GM12878 (cell line): ENCODE measurements around the gene SRM. TPM values are rescaled to one million over a fixed set of nuclear protein-coding genes. Genes with fewer than 3 reads are reported as not detected.

Source experiments
- ATAC-seq: fragments of 200-7000 bp; cut with Tn5 transposase; 3 replicates; pipeline ENCODE4 v1.9.1; 2020; ENCODE audit warnings: mild to moderate bottlenecking, moderate library complexity
- BruUV-seq: library from RNA; stranded (reverse); fragments of 400-500 nt; replicated peaks from 2 replicates; lab custom pipeline; 2021; lab: Mats Ljungman, UMichigan
- CTCF ChIA-PET: fragments of 300-600 bp; sonication (Branson Sonifier 250); formaldehyde crosslinking; extraction: SDS; loops from one replicate; lab custom pipeline; 2021; ENCODE audit warnings: inconsistent platforms; lab: Yijun Ruan, JAX
- POLR2A ChIA-PET: fragments of 350-600 bp; formaldehyde crosslinking; extraction: SDS; loops from one replicate; lab custom pipeline; 2021; ENCODE audit warnings: inconsistent platforms; lab: Charles Lee
- RAD21 ChIA-PET: fragments of 300-600 bp; sonication (Branson Sonifier 250); formaldehyde crosslinking; loops from one replicate; lab custom pipeline; 2023; ENCODE audit warnings: antibody characterized with exemption; ENCODE audit not compliant: unreplicated experiment; lab: Charles Lee
- SMC1A ChIA-PET: fragments of 300-600 bp; sonication (Branson Sonifier 250); formaldehyde crosslinking; loops from one replicate; lab custom pipeline; 2023; ENCODE audit not compliant: unreplicated experiment, uncharacterized antibody; lab: Charles Lee
- DNase-seq: peaks from one replicate; pipeline ENCODE4 v3.0.0-alpha.2; 2011; ENCODE audit warnings: low read depth, low spot score
- FAIRE-seq: peaks from 3 replicates; lab custom pipeline; 2011; peaks lifted over from hg19 to GRCh38; lab: Jason Lieb, UNC
- H2AFZ ChIP-seq: 2 replicates; pipeline ENCODE4 v1.6.0; 2011; ENCODE audit warnings: low read depth, low read length, control low read depth; ENCODE audit not compliant: control insufficient read depth
- H3K27ac ChIP-seq: 2 replicates; pipeline ENCODE4 v1.5.1; 2011; ENCODE audit warnings: control low read depth; ENCODE audit not compliant: control insufficient read depth, insufficient read depth
- H3K27me3 ChIP-seq, 2 experiments: replicated peaks in 1 of 2; 2 replicates each; pipeline versions ENCODE4 v1.6.0 to v1.6.1; 2011; ENCODE audit warnings: low read length in 1 of 2; ENCODE audit not compliant: control insufficient read depth in 2 of 2, insufficient read depth in 2 of 2
- H3K36me3 ChIP-seq, 2 experiments: 2 replicates each; pipeline ENCODE4 v1.5.1; 2011; ENCODE audit warnings: low read length in 1 of 2; ENCODE audit not compliant: control insufficient read depth in 2 of 2, insufficient read depth in 2 of 2
- H3K4me1 ChIP-seq: 2 replicates; pipeline ENCODE4 v1.6.1; 2011; ENCODE audit warnings: mild to moderate bottlenecking, low read length, moderate library complexity, mixed read lengths; ENCODE audit not compliant: control insufficient read depth, insufficient read depth
- H3K4me2 ChIP-seq: 2 replicates; pipeline ENCODE4 v1.6.0; 2011; ENCODE audit warnings: control low read depth; ENCODE audit not compliant: control insufficient read depth, insufficient read depth
- H3K4me3 ChIP-seq: fragments of 200-600 bp; sonication (generic); 2 replicates; pipeline ENCODE4 v1.5.1; 2016
- H3K79me2 ChIP-seq: 2 replicates; pipeline ENCODE4 v1.6.0; 2011; ENCODE audit warnings: low read length; ENCODE audit not compliant: control insufficient read depth, insufficient read depth
- H3K9ac ChIP-seq: 2 replicates; pipeline ENCODE4 v1.8.0; 2011; ENCODE audit warnings: low read length, control low read depth, mixed read lengths; ENCODE audit not compliant: control insufficient read depth, insufficient read depth
- H3K9me3 ChIP-seq: replicated peaks from 3 replicates; pipeline ENCODE4 v1.5.1; 2011; ENCODE audit warnings: mild to moderate bottlenecking, low read length; ENCODE audit not compliant: control insufficient read depth, insufficient read depth
- H4K20me1 ChIP-seq: 2 replicates; pipeline ENCODE4 v1.6.0; 2011; ENCODE audit not compliant: control insufficient read depth, insufficient read depth
- PML ChIP-seq: IDR thresholded peaks from 2 replicates; pipeline ENCODE4 v1.6.1; 2012; ENCODE audit warnings: low read length, inconsistent platforms
- POU2F2 ChIP-seq: IDR thresholded peaks from 3 replicates; pipeline ENCODE4 v1.6.1; 2011; ENCODE audit warnings: low read depth, mild to moderate bottlenecking, low read length, borderline replicate concordance
- RELB ChIP-seq: fragments of 450-650 bp; IDR thresholded peaks from 2 replicates; pipeline ENCODE4 v1.6.1; 2017; ENCODE audit warnings: low read depth, mild to moderate bottlenecking, moderate library complexity
- SKIL ChIP-seq: fragments of 450-650 bp; IDR thresholded peaks from 2 replicates; pipeline ENCODE4 v1.6.1; 2017; ENCODE audit warnings: mild to moderate bottlenecking, low read depth, inconsistent platforms; ENCODE audit not compliant: poor library complexity, severe bottlenecking
- SMARCA5 ChIP-seq: fragments of 450-650 bp; IDR thresholded peaks from 2 replicates; pipeline ENCODE4 v1.6.1; 2017; ENCODE audit warnings: mild to moderate bottlenecking
- SMC3 ChIP-seq: IDR thresholded peaks from 2 replicates; pipeline ENCODE4 v1.6.1; 2011; ENCODE audit warnings: low read length, improper control_type of control experiment, borderline replicate concordance
- SP1 ChIP-seq: IDR thresholded peaks from one replicate; pipeline ENCODE4 v1.6.1; 2011; ENCODE audit warnings: low read depth, low read length
- YY1 ChIP-seq: IDR thresholded peaks from 2 replicates; pipeline ENCODE4 v1.6.1; 2011; ENCODE audit warnings: low read depth, mild to moderate bottlenecking, low read length
- WGBS: methylation state at CpG from one replicate; pipeline ENCODE4 v1.1.6; 2016; ENCODE audit warnings: low lambda C conversion rate; ENCODE audit not compliant: insufficient replicate concordance, insufficient coverage; ENCODE audit errors: missing lambda C conversion rate; 5-methylcytosine and 5-hydroxymethylcytosine counted together
- in situ Hi-C: fragments of 300-500 bp; cut with MboI; formaldehyde crosslinking; loops from 9 replicates; pipeline ENCODE4 v1.14.3; 2018; ENCODE audit warnings: mixed read lengths
- intact Hi-C: fragments of 100-400 bp; cut with micrococcal nuclease; formaldehyde crosslinking; loops from one replicate; pipeline ENCODE4 v1.14.2; 2022; ENCODE audit not compliant: unreplicated experiment
- polyA plus RNA-seq, 11 experiments: library from polyadenylated mRNA; depleted of rRNA in 4 of 11; unstranded in 6 of 11; stranded (reverse) in 5 of 11; fragments of >200 nt; fragmentation: Nextera tagmentation in 4 of 11; fragmentation: Illumina TruSeq in 1 of 11; extraction: Ambion mirVana in 4 of 11; extraction: Trizol in 1 of 11; gene quantifications; 1 replicate in 1 of 11; 2 replicates in 10 of 11; pipeline versions ENCODE4 v1.2.1 to v1.2.3, GENCODE V29; 2011 to 2016; ENCODE audit warnings: inconsistent platforms in 2 of 11, missing spikeins in 2 of 11, low read depth in 1 of 11
- total RNA-seq, 4 experiments: library from RNA; depleted of rRNA in 3 of 4; stranded (reverse); fragments of >200 nt in 3 of 4; fragmentation: Illumina TruSeq in 1 of 4; extraction: Trizol in 1 of 4; gene quantifications; 2 replicates each; pipeline versions ENCODE4 v1.2.1 to v1.2.3, GENCODE V29; 2013 to 2021

The SRM gene
- total and polyA plus RNA-seq, 10 of the 15 experiments (the other 5 are each of a cell fraction or from before 2014, with no cell fraction given) = 16.7 to 255 (median 81.2) TPM

DNA sequence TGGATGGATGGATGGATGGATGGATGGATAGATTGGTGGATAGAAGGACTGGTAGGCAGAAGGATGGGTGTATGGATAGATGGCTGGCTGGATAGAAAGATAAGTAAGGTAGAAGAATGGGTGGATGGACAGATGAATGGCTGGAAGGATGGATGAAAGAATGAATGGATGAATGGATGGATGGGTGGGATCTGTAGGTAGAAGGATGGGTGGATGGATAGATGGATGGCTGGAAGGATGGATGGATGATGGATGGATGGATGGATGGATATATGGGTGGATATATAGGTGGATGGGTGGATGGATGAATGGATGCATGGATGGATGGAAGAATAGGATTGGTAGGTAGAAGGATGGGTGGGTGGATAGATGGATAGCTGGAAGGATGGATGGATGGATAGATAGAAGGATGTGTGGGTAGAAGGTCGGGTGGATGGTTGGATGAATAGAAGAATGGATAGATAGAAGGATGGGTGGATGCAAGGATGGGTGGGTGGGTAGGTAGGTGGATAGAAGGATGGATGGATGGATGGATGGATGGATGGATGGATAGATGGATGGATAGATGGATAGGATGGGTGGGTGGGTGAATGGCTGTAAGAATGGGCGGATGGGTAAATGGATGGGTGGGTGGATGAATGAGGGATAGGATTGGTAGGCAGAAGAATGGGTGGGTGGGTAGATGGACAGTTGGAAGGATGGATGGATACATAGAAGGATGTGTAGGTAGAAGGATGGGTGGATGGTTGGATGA is 20.3 kb downstream of the SRM start:
- in situ Hi-C loops (loop anchor here (5.0 kb wide), 1 partner anchor 603 kb away; no protein-coding TSS in a partner anchor), intact Hi-C loops (no loop called here)
- no peaks in the 10 kb centered on the region for H3K27me3 ChIP-seq
- no peaks in the 10 kb centered on the region for H3K36me3 ChIP-seq
- DNase-seq (no peak), ATAC-seq (no peak), FAIRE-seq (no peak)
- H2AFZ ChIP-seq = no peak overlapping the region
- ChIA-PET POLR2A (no interaction called here), SMC1A (interaction anchor here (0.7 to 2.9 kb wide), 4 partner anchors 18 to 226 kb away, joined by 3 to 35 read pairs (median 21); no protein-coding TSS in a partner anchor), CTCF (interaction anchor here (2.2 to 4.7 kb wide), 6 partner anchors 19 to 609 kb away, joined by 7 to 132 read pairs (median 24); no protein-coding TSS in a partner anchor), RAD21 (interaction anchor here (0.6 to 4.4 kb wide), 6 partner anchors 26 to 1195 kb away, joined by 3 to 91 read pairs (median 6); partner anchors contain the start of gene FBXO6)
- H3K79me2 ChIP-seq = no peaks in the 10 kb centered on the region
- H3K4me1 ChIP-seq = no peaks in the 10 kb centered on the region
- H3K27ac ChIP-seq = no peak overlapping the region
- H3K4me2 ChIP-seq = no peak overlapping the region
- H3K9ac ChIP-seq = no peak overlapping the region
- BruUV-seq = no TSS peak
- no peak for TF ChIP-seq PML
- H3K4me3 ChIP-seq = no peak overlapping the region
- H3K9me3 ChIP-seq = no peaks in the 10 kb centered on the region
- no peaks in the 10 kb centered on the region for H4K20me1 ChIP-seq
- WGBS = 18% methylated on average over 2 of the region's 2 CpGs

- H3K4me1 ChIP-seq = no peaks in the 10 kb centered on the region
- H3K9me3 ChIP-seq = no peaks in the 10 kb centered on the region
- DNase-seq (peak; percentile 51), ATAC-seq (peak; percentile 99), FAIRE-seq (peak; percentile 99)
- no peaks in the 10 kb centered on the region for H3K27me3 ChIP-seq
- CTCF ChIA-PET = interaction anchor here (0.6 to 4.7 kb wide), 88 partner anchors 8 to 770 kb away, joined by 3 to 132 read pairs (median 4); partner anchors contain the start of genes AGTRAP, EXOSC10, MTOR and SRM
- in situ Hi-C loops (loop anchor here (5.0 kb wide), 1 partner anchor 605 kb away; no protein-coding TSS in a partner anchor), intact Hi-C loops (loop anchor here (1.0 kb wide), 3 partner anchors 35 to 608 kb away; no protein-coding TSS in a partner anchor)
- RAD21 ChIA-PET = interaction anchor here (0.5 to 4.4 kb wide), 42 partner anchors 10 to 811 kb away, joined by 3 to 91 read pairs (median 4); partner anchors contain the start of genes EXOSC10, FBXO2, FBXO44 and FBXO6
- H4K20me1 ChIP-seq = no peaks in the 10 kb centered on the region
- H2AFZ ChIP-seq = peak overlapping the region; percentile 17; the same call in 1 of the 2 replicates
- no peak overlapping the region for H3K4me3 ChIP-seq
- H3K79me2 ChIP-seq = no peaks in the 10 kb centered on the region
- H3K36me3 ChIP-seq = no peaks in the 10 kb centered on the region
- BruUV-seq = no TSS peak
- SMC1A ChIA-PET = interaction anchor here (0.6 to 4.3 kb wide), 58 partner anchors 11 to 777 kb away, joined by 3 to 57 read pairs (median 4); partner anchors contain the start of genes EXOSC10, MTOR and TARDBP
- no peak overlapping the region for H3K4me2 ChIP-seq
- no peak overlapping the region for H3K9ac ChIP-seq
- H3K27ac ChIP-seq = no peak overlapping the region
- under 1% methylated on average over 8 of the region's 8 CpGs for WGBS
- POLR2A ChIA-PET = interaction anchor here (0.7 to 1.3 kb wide), 6 partner anchors 10 to 441 kb away, joined by 3 to 4 read pairs (median 4); partner anchors contain the start of gene SRM
- peak; percentile 59 for TF ChIP-seq SKIL
- TF ChIP-seq POU2F2 = peak; percentile 62; the same call in 1 of the 3 replicates
- no peak for TF ChIP-seq RELB
- no peak for TF ChIP-seq SMARCA5
- TF ChIP-seq YY1 = peak; percentile 67
- TF ChIP-seq SP1 = no peak
- TF ChIP-seq SMC3 = peak; percentile 97
Observed at GRCh38 chr1:11037740-11038182, 22.1 kb downstream of the SRM start.
